Calu3 (cell line): ENCODE results near the gene KIF6. TPM values are rescaled to one million over a fixed set of nuclear protein-coding genes. Genes with fewer than 3 reads are reported as not detected.

ENCODE experiments used
- BruUV-seq: library from RNA; stranded (reverse); fragments of 400-500 nt; replicated peaks from 2 replicates; lab custom pipeline; 2021; lab: Mats Ljungman, UMichigan
- CTCF ChIA-PET: fragments of 300-600 bp; sonication (Branson Sonifier 250); formaldehyde crosslinking; loops from one replicate; lab custom pipeline; 2022; ENCODE audit warnings: antibody characterized with exemption; lab: Charles Lee
- DNase-seq: peaks from one replicate; pipeline ENCODE4 v3.0.0; 2022
- H3K27ac Mint-ChIP-seq: one replicate; pipeline ENCODE4 v1.8.0; 2022; ENCODE audit warnings: mixed read lengths; ENCODE audit not compliant: unreplicated experiment
- H3K27me3 Mint-ChIP-seq: one replicate; pipeline ENCODE4 v1.8.0; 2022; ENCODE audit warnings: mixed read lengths; ENCODE audit not compliant: unreplicated experiment
- H3K36me3 Mint-ChIP-seq: one replicate; pipeline ENCODE4 v1.8.0; 2022; ENCODE audit warnings: mild to moderate bottlenecking, moderate library complexity, mixed read lengths; ENCODE audit not compliant: insufficient read depth, unreplicated experiment
- H3K4me1 Mint-ChIP-seq: one replicate; pipeline ENCODE4 v1.8.0; 2022; ENCODE audit warnings: mild to moderate bottlenecking, low read depth, mixed read lengths; ENCODE audit not compliant: unreplicated experiment
- H3K4me3 Mint-ChIP-seq: one replicate; pipeline ENCODE4 v1.8.0; 2022; ENCODE audit warnings: mild to moderate bottlenecking, low read depth, moderate library complexity, mixed read lengths; ENCODE audit not compliant: unreplicated experiment
- H3K9me3 Mint-ChIP-seq: one replicate; pipeline ENCODE4 v1.8.0; 2022; ENCODE audit warnings: low read depth, mixed read lengths; ENCODE audit not compliant: unreplicated experiment
- CTCF ChIP-seq: fragments of 200-600 bp; IDR thresholded peaks from one replicate; pipeline ENCODE4 v1.8.0; 2022; ENCODE audit warnings: antibody characterized with exemption; ENCODE audit not compliant: unreplicated experiment
- intact Hi-C: fragments of 100-400 bp; cut with micrococcal nuclease; formaldehyde crosslinking; loops from one replicate; pipeline ENCODE4 v1.10.0; 2022; ENCODE audit not compliant: unreplicated experiment
- total RNA-seq: library from RNA; stranded (reverse); gene quantifications from 2 replicates; pipeline ENCODE4 v1.2.3, GENCODE V29; 2022

KIF6 gene
- total RNA-seq, 1 experiment from 2014 or later, result 0.45 TPM

DNA sequence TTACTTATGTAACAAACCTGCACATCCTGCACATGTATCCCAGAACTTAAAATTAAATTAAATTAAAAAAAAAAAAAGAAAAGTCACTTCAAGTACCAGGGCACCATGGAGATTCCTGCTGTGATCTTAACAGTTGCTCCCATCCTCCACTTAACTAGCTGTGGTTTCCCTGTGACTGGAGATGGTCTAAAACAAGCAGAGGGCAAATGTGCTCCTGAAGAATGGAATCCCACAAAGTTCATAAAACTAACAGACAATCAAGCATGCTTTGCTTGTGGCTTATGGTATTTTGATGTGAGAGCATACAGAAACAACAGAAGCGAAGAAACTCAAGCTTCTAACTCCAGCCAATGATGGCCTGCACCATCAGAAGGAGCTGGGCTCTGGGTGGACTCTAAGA lies 249.1 kb downstream of the KIF6 start:
- intact Hi-C loops, result no loop called here
- no peak for DNase-seq
- no peak for TF ChIP-seq CTCF
- CTCF ChIA-PET, result no interaction called here
- H3K4me3 Mint-ChIP-seq, result no peak overlapping the region
- H3K27me3 Mint-ChIP-seq, result peaks cover 24% of the 10 kb centered on the region
- no peaks in the 10 kb centered on the region for H3K9me3 Mint-ChIP-seq
- no peaks in the 10 kb centered on the region for H3K4me1 Mint-ChIP-seq
- H3K27ac Mint-ChIP-seq, result no peak overlapping the region
- no peaks in the 10 kb centered on the region for H3K36me3 Mint-ChIP-seq
- no TSS peak for BruUV-seq

- intact Hi-C loops, result no loop called here
- BruUV-seq, result no TSS peak
- Mint-ChIP-seq H3K36me3 (no peaks in the 10 kb centered on the region), H3K9me3 (peaks cover 2% of the 10 kb centered on the region), H3K4me1 (no peaks in the 10 kb centered on the region), H3K4me3 (no peak overlapping the region), H3K27ac (no peak overlapping the region), H3K27me3 (peaks cover 15% of the 10 kb centered on the region)
- CTCF ChIA-PET, result no interaction called here
- no peak for TF ChIP-seq CTCF
- DNase-seq, result no peak
Observed at GRCh38 chr6:39471954-39472659, 253.1 kb downstream of the KIF6 start.

GRCh38 chr6:39470506-39470905 lies 254.7 kb downstream of the KIF6 start:
- peaks cover 6% of the 10 kb centered on the region for H3K9me3 Mint-ChIP-seq
- H3K36me3 Mint-ChIP-seq, result no peaks in the 10 kb centered on the region
- BruUV-seq, result no TSS peak
- peaks cover 23% of the 10 kb centered on the region for H3K27me3 Mint-ChIP-seq
- TF ChIP-seq CTCF, result no peak
- no peak for DNase-seq
- intact Hi-C loops, result no loop called here
- no peak overlapping the region for H3K27ac Mint-ChIP-seq
- no peaks in the 10 kb centered on the region for H3K4me1 Mint-ChIP-seq
- H3K4me3 Mint-ChIP-seq, result no peak overlapping the region
- CTCF ChIA-PET, result no interaction called here

- CTCF ChIA-PET, result interaction anchor here (0.7 kb wide), 1 partner anchor 153 kb away, joined by 3 read pairs; no protein-coding TSS in a partner anchor
- intact Hi-C loops, result no loop called here
- TF ChIP-seq CTCF, result no peak
- no peak overlapping the region for H3K27ac Mint-ChIP-seq
- H3K27me3 Mint-ChIP-seq, result peaks cover 31% of the 10 kb centered on the region
- no peaks in the 10 kb centered on the region for H3K4me1 Mint-ChIP-seq
- no peak for DNase-seq
- no peak overlapping the region for H3K4me3 Mint-ChIP-seq
- H3K36me3 Mint-ChIP-seq, result no peaks in the 10 kb centered on the region
- H3K9me3 Mint-ChIP-seq, result peaks cover 6% of the 10 kb centered on the region
- no TSS peak for BruUV-seq
Observed at GRCh38 chr6:39468385-39468784, 256.8 kb downstream of the KIF6 start.
